KBM-7 (cell line): ENCODE measurements around the gene CMTM8.
"Not testable (repeated sequence)": the region's sequence is repeated elsewhere in the genome, so short reads cannot be mapped to it uniquely, and the experiment has no call there.

Experiments
- DNase-seq: peaks from one replicate; pipeline ENCODE4 v3.0.0-alpha.2; 2015
- in situ Hi-C: fragments of 300-500 bp; cut with MboI; formaldehyde crosslinking; loops from 2 replicates; pipeline ENCODE4 v1.14.3; 2020; ENCODE audit warnings: low sequenced_read_pairs, low pct_unique_long_range_greater_than_20kb, mixed read lengths

The CMTM8 gene

DNA sequence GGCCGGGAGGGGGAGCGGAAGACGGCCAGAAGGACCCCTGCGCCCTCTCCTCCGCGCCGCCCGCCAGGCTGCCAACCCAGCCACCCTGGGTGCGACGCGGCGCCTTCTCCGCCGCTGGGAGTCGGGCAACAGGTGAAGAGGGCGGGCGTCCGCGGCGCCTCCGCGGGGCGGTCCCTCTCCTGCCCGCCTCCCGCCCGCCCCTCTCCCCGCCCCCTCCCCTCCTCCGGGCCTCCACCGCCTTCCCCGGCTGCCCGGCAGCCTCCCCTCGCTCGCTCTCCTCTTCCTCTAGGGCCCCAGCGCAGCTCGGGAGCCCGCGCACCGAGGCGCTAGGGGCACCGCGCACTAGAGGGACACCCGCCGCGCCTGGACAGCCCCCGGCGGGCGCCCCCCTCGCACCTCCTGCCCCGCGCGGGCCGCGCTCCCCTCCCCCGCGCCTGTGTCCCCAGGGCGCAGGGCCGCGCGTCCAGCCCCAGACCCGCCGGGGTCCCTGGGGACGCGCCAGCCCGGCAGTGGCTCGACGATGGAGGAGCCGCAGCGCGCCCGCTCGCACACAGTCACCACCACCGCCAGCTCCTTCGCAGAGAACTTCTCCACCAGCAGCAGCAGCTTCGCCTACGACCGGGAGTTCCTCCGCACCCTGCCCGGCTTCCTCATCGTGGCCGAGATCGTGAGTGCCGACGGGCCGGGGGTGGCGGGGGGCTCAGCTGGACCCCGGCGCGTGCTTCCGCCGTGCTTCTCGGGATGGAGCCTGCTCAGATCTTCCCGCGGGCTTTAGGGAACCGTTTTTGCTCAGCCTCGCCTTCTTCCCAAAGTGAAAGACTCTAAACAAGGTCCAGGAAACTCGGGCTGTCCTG is at the start of gene CMTM8:
TSS of gene CMTM8 (plus strand) at position 228 of the 854 bp plus-strand sequence. CDS start at position 521, 293 bp downstream.
- peak; percentile 55 for DNase-seq
- in situ Hi-C loops = no loop called here

DNA sequence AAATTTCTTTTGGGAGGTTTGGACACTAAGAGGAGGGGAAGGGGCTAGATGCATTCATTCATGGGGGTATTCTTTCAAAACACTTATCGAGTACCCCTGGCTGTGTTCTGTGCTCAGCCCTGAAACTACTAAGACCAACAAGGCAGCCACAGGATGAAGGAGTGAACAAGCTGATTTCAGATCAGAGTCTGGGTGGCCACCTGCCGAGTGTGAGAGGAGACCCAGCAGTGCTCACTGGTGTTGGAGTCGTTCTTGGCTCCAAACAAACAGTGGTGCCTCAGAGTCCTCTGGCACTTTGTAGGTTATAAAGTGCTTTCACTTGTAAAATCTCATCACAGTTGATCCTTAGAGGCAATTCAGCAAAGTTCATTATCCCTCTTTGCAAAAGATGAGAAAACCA is 48.8 kb upstream of the CMTM8 start:
- no peak for DNase-seq
- in situ Hi-C loops = no loop called here

DNA sequence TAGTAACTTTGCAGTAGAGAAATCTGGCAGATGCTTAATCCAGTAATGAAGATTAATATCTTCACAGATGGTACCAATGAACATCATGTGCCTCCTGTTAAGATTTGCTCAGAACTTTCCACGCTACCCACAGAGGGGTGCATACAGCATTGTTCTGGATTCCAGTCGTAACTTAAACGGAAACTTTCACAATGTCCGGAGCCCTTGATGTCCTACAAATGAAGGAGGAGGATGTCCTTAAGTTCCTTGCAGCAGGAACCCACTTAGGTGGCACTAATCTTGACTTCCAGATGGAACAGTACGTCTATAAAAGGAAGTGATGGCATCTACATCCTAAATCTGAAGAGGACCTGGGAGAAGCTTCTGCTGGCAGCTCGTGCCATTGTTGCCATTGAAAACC is 47.9 kb upstream of the CMTM8 start:
- DNase-seq, in situ Hi-C loops: not testable (repeated sequence)

DNA sequence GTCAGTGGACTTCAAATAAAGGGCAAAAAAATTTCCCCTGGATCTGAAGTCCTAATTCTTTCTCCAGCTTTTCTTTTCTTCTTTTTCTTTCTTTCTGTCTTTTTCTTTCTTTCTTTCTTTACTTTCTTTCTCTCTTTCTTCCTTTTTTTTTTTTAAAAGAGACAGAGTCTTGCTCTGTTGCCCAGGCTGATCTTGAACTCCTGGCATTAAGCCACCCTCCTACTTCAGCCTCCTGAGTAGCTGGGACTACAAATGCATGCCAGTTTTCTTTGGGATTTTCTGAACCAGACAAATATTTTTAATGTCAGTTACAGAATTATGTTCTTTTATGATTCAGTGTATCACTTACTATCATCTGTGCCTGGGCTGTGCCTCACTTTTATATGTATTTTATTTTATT is 45.4 kb upstream of the CMTM8 start:
- in situ Hi-C loops = no loop called here
- DNase-seq = no peak

DNA sequence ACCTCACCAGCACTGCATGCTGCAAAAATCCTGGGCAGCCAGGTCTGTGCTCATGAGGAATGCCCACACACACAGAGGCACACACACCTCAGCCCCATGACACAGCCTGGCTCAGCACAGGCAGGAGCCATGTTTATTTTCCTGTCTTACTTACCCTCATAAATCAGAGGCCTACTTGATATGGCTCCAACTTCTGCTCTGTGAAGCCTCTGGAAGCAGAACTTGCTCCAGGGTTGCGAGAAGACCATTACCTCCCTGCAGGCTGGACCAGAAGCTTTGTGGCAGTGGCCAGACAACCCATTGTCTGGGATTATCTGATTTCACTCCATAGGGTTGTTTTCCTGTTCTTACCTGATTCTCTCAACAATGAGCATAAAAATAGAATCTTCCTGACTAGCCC is 43.8 kb upstream of the CMTM8 start:
- no peak for DNase-seq
- in situ Hi-C loops = no loop called here

GRCh38 chr3:32195995-32196540 is 42.4 kb upstream of the CMTM8 start:
- in situ Hi-C loops = no loop called here

DNA sequence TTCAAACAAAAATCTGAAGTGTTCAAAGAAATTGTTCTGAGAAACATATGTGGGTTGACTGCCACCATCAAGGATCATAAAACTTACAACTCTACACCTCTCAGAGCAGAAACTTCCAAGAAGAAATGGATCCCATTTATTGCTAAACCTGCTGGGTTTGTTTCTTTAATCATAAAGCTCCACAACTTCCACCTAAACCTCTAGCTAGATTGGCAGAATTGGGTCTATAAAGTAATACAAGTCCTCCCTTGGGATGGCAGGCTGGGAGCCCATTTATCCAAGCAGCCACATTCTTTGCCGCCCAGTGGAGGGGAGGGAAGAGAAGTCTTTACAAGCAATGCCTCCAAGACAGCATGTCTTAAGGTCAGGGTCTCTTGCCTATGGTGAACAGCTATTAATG is 40.5 kb upstream of the CMTM8 start:
- in situ Hi-C loops = no loop called here
- DNase-seq = no peak

More at GRCh38 chr3:32195995-32196540, 42.4 kb upstream of the CMTM8 start:
- no peak for DNase-seq

GRCh38 chr3:32198714-32199113 is 39.8 kb upstream of the CMTM8 start:
- in situ Hi-C loops = no loop called here
- DNase-seq = no peak

- no peak for DNase-seq
- in situ Hi-C loops = no loop called here
These were observed 38.0 kb upstream of the CMTM8 start for GRCh38 chr3:32200490-32200889.

GRCh38 chr3:32200992-32201758 is 37.3 kb upstream of the CMTM8 start:
- in situ Hi-C loops = no loop called here
- DNase-seq = no peak

GRCh38 chr3:32202496-32202895 is 36.0 kb upstream of the CMTM8 start:
- no peak for DNase-seq
- in situ Hi-C loops = no loop called here

DNA sequence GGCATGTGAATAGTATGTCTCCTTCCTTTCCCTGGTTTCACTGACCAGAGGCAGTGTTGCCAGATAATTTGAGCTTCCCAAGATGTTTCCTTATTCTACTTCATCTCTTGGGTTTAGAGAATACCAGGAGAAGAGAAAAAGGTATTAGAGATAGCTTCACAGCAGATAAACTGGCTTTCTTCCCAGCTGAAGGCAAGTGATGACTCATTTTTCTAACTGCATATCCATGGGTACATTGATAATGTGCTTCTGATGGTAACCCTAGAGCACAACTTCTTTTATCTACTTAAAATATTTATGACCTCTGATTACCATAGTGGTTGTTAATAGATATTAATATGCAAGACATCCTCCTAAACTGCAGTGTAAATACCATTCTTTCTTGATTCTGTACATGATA is 34.6 kb upstream of the CMTM8 start:
- in situ Hi-C loops = no loop called here
- DNase-seq = no peak

DNA sequence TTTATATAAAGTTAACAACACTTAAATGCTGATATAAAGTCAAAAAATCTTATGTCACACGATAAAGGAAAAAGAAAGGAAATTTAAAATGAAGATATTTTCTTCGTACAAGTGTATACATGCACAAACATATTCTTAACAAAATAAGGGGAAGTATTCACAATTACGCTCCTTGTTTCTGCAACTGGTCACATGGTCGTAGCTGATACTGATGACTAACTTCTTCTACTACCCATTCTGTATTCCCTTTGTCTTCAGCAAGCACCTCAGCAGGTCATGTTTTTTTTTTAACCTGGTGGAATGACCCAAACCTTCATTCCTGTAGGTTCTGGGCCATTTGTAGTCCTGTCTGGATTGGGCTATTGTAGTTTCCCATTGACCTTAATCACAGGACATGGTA is 30.0 kb upstream of the CMTM8 start:
- no peak for DNase-seq
- in situ Hi-C loops = no loop called here

- in situ Hi-C loops = no loop called here
- no peak for DNase-seq
These were observed 23.3 kb upstream of the CMTM8 start for GRCh38 chr3:32215185-32215584.

DNA sequence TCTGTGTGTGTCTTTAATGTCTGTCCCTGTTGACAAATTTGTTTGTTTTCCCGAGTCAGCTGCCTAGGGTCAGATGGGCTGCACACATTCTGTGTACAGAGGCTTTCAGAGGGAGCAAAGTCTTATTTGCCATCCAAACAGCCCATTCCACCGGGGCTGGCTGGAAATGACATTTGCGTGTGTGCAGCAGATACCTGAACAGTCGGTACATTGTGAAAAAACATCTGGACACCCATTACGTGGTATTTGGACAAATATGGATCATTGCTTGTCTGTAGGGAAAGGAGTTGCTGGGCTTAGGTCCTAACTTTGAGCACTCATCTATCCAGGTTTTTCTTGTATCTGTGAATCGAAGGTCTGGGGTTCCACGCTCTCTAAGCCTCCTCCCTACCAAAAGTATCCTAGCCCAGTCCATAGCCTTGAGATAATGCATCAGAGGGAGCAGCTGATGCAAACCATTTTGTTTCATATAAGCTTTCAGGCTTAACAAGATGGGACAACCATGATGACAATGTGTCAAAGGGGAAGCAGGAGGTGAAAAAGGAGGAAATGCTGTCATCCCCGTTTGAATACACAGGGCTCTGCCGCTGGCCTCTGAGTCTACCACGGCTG is 22.2 kb upstream of the CMTM8 start:
- in situ Hi-C loops = no loop called here
- DNase-seq = no peak

GRCh38 chr3:32217339-32217738 is 21.1 kb upstream of the CMTM8 start:
- in situ Hi-C loops = no loop called here

DNA sequence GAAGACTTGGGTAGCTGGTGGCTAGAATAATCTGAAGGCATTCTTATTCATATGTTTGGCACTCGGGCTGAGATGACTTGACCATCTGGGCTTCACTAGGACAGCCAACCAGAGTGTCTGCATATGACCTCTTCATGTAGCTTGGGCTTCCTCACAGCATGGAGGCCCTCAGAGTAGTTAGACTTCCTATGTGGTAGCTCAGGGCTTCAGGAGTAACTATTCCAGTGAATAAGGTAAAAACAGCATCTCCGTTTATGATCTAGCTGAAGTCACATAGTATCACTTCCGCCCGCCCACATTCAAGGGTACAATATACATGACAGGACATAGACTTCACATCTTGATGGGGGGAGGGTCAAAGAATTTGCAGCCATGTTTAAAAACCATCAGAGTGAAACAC is 18.9 kb upstream of the CMTM8 start:
- DNase-seq = no peak
- in situ Hi-C loops = no loop called here

More at GRCh38 chr3:32217339-32217738, 21.1 kb upstream of the CMTM8 start:
- DNase-seq = no peak

DNA sequence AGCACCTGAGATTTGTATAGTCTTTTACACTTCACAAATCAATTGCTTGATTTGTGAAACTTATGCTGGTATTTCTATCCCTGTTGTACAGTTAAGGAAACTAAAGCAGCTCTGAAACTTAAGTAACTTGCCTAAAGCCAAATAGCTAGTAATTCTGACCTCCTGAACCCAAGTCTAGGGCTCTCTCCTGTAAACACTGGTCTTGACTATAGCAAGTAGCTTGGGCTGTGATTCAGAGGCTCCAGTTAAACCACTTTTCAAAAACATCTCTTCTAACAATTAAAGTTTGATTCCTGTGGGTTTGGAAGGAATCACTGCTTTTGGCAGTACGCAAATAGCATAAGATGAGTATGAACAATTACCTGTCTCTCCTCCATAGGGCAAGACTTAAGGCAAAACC is 18.5 kb upstream of the CMTM8 start:
- no peak for DNase-seq
- in situ Hi-C loops = no loop called here

GRCh38 chr3:32222950-32223349 is 15.5 kb upstream of the CMTM8 start:
- DNase-seq = no peak
- in situ Hi-C loops = no loop called here

DNA sequence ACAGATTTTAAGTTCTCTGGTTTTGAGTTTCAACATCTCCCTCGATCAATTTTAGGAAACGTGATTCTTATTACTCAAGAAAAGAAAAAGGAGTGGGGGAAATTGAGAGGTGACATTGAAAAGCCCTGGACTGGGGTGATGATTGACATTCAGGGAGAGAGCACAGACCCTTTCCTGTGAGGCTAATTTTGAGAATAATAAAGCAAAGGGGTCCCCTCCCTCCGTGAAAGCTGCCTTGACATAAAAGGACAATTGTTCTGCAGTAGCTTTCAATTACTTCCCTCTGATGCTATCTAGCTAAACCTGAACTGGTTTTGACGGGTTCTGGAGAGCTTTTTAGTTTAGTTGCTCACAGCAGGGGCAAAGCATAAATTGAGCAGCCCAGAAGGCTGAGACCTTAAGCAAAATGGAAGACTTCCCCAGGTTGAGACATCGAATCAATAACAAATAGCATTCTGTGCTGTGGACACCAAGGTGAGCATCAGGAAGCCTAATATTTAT is 14.4 kb upstream of the CMTM8 start:
- in situ Hi-C loops = no loop called here
- DNase-seq = no peak
